22Rv1 (cell line): ENCODE results near the gene LACTB.

Source experiments
- H3K27ac ChIP-seq: fragments of 450-650 bp; 2 replicates; pipeline ENCODE4 v1.5.1; 2017
- ZFX ChIP-seq: fragments of 450-650 bp; IDR thresholded peaks from 2 replicates; pipeline ENCODE4 v1.6.1; 2017; ENCODE audit warnings: antibody characterized with exemption, borderline replicate concordance
- TF ChIP-seq, protein P1 (sequence below): fragments of 450-650 bp; IDR thresholded peaks from 2 replicates; pipeline ENCODE4 v1.5.1; 2017; ENCODE audit warnings: mild to moderate bottlenecking

LACTB gene

DNA sequence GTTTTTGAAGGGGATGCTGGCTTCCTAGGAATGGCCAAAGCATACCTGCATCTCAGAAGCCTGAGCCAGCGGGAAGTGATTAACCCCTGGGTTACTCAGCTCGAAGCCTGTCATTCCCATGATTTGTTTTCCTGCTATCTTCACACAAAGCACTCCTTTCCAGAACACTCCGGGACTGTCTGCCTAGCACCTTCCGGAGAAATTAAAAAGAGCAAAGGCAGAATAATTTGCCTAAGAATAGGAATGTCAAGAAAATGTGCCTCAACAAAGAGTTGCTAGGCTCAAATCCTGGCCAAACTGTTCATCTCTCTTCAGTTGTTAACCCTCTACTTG, 45.0 kb upstream of the LACTB start:
- H3K27ac ChIP-seq = no peak overlapping the region
- TF ChIP-seq, protein P1, sequence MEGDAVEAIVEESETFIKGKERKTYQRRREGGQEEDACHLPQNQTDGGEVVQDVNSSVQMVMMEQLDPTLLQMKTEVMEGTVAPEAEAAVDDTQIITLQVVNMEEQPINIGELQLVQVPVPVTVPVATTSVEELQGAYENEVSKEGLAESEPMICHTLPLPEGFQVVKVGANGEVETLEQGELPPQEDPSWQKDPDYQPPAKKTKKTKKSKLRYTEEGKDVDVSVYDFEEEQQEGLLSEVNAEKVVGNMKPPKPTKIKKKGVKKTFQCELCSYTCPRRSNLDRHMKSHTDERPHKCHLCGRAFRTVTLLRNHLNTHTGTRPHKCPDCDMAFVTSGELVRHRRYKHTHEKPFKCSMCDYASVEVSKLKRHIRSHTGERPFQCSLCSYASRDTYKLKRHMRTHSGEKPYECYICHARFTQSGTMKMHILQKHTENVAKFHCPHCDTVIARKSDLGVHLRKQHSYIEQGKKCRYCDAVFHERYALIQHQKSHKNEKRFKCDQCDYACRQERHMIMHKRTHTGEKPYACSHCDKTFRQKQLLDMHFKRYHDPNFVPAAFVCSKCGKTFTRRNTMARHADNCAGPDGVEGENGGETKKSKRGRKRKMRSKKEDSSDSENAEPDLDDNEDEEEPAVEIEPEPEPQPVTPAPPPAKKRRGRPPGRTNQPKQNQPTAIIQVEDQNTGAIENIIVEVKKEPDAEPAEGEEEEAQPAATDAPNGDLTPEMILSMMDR = no peak
- TF ChIP-seq ZFX = no peak

DNA sequence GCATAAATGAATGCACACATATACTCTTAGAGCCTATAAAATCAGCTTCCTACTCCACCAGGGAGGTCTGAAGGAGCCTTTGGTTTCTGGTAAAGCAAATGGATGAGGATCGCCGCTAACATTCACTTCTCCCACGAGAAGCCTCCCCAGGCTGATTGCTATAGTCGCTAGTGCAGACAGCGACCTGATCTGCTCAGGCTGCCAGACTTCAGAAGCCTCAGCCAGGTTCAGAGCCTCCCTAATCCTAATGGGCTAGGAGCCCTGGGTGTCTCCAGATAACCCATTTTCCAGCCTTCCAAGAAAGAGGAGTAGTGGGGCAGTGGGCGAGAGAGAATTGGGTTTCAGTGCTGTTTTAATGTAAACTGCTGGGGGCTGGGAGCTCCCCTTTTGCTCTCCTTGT, 43.7 kb upstream of the LACTB start:
- no peak overlapping the region for H3K27ac ChIP-seq
- TF ChIP-seq, protein P1 = no peak
- no peak for TF ChIP-seq ZFX

DNA sequence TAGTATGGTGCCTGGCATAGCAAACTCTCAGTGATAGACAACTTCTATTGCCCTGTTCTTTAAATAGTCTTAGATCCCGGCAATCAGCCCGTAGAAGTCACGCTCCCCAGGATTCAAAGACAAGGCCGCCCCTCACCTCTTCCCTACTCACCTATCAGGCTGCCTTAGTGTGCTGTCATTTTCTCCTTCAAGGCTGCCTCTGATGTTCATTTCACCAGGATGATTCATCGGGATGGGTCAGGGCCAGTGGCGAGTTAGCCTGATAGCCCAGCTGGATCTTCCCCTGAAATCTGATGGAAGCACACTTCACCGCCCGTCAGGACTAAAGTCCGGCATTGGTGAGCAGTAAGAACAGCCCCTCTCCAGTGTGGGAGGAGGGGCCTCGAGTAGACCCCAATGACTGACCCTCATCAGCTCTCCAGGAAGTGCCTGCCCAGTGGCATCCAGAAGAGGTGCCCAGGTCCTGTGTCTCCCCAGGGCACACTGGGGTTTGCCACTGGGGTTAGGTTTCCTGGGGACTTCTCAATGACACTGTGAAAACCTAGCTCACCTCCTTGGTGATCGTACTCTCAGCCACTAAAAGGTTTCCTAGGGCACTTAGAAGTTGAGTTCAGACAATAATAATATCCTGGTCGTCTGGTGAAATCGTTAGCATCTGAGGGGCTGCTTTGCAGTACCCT, 41.6 kb upstream of the LACTB start:
- TF ChIP-seq ZFX = no peak
- TF ChIP-seq, protein P1 = no peak
- no peak overlapping the region for H3K27ac ChIP-seq

DNA sequence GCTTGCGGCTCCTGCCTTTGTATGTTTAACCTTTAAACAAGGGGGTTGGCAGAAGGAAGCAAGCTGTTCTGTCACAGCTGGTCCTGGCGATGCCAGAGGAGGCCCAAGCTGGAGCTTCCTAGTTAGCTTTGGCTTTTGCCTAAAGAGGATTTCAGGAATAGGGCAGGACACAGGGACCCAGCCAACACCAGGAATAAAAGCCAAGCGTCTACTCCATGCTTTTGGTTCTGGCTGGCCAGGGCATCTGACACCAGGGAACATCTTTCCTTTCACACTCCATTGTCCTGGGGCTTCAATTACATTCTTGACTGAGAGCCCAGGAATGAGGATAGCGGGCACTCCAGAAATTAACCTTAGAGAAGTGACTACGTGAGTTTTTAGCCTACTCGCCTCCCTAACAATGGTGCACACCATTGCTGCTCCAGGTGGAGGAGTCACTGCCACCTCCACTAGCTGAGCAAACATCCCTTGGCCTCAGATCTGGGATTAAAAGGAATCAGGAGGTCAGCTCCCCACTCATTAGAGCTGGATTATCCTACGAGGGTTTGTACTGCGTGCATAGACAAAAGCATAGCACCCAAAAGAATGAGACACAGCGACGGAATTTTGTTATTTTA, 40.9 kb upstream of the LACTB start:
- no peak overlapping the region for H3K27ac ChIP-seq
- TF ChIP-seq, protein P1 = no peak
- TF ChIP-seq ZFX = no peak

DNA sequence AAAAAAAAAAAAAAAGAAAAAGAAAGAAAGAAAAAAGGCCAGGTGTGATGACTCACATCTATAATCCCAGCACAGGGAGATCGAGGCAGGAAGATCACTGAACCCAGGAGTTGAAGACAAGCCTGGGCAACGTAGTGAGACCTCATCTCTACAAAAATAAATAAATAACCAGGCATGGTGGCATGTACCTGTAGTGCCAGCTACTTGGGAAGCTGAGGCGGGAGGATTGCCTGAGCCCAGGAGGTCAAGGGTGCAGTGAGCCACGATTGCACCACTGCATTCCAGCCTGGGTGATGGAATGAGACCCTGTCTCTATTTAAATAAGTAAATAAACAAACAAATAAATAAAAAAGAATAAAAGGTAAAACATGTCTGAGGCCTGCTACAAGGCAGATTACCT, 39.3 kb upstream of the LACTB start:
- no peak overlapping the region for H3K27ac ChIP-seq
- TF ChIP-seq, protein P1 = no peak
- TF ChIP-seq ZFX = no peak

DNA sequence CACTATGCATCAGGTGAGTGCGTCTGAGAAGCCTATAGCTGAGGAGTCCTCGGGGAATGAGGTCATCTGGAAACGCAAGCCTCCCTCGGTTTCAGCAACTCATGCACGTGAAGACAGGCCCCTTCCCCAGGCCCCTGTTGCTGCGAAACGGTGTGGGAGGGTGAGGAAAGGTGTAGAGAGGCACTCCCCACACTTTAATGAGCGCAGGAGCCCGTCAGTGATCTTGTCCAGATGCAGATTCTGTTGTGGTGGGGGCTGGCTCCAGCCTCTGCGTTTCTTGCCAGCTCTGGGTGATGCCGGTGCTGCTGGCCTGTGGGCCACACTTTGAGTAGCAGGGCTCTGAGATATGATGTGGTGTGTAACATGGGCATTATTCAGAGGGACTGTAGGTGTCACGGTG, 38.6 kb upstream of the LACTB start:
- no peak overlapping the region for H3K27ac ChIP-seq
- TF ChIP-seq, protein P1 = no peak
- no peak for TF ChIP-seq ZFX

DNA sequence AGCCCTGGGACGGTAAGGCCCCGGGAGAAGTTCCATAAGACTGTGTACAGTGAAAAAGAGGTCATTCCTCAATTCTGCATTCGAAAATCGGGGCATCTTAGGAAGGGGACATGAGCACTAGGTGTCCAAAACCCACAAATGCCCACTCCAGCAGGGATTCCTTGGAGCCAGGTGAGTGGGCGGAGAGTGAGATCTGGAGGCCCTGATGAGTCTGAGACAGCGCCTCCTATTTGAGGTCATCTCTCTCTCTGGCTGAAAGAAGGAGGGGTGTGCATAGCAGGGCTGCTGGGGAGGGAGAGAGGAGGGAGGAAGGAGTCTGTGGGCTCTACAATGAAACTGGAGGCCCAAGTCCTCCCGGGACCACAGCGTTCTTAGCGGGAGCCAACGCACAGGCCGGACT, 38.1 kb upstream of the LACTB start:
- H3K27ac ChIP-seq = no peak overlapping the region
- TF ChIP-seq, protein P1 = no peak
- no peak for TF ChIP-seq ZFX
